Activated T-cell treated with anti-CD3 and anti-CD28 coated beads for 48 hours (primary cell): ENCODE data around the gene DUOX2.
"Not testable (repeated sequence)": the region's sequence is repeated elsewhere in the genome, so short reads cannot be mapped to it uniquely, and the experiment has no call there.

ENCODE experiments used
- DNase-seq: peaks from one replicate; pipeline ENCODE4 v3.0.0-alpha.2; 2020; ENCODE audit warnings: low read depth

Gene DUOX2

DNA sequence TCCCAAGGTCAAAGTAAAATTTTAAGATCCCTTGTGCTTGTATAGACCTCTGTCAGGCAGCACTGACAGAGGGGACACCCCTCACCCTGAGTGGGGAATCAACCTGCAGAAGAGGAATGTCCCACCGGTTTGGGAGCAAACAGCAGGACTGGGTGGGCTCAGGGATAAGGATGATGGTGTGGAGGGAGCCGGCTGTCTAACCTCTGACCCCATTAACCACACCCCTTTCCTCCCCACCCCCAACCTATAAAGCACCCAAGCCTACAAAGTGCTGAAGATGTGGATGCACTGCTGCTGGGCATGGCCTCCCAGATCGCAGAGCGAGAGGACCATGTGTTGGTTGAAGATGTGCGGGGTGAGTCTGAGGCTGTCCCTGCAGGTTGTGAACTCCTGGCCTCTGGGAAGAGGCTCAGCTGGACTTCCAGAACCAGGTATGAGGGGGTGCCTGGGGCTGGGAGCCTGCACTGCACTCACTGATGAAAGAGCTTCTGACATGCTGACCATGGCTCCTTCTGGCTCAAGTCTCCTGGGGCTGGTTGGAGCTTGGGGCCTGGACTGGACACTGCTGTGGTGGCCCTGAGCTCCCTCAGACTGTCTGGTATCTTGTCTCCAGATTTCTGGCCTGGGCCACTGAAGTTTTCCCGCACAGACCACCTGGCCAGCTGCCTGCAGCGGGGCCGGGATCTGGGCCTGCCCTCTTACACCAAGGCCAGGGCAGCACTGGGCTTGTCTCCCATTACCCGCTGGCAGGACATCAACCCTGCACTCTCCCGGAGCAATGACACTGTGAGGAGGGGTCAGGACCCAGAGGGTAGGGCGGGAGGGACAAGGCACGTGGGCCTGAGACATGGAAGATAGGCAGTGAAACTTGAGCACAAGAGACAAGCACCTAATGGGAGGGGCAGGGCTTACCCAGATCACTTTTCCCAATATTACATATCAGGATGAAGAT, 25.1 kb upstream of the DUOX2 start:
- DNase-seq, result no peak

DNA sequence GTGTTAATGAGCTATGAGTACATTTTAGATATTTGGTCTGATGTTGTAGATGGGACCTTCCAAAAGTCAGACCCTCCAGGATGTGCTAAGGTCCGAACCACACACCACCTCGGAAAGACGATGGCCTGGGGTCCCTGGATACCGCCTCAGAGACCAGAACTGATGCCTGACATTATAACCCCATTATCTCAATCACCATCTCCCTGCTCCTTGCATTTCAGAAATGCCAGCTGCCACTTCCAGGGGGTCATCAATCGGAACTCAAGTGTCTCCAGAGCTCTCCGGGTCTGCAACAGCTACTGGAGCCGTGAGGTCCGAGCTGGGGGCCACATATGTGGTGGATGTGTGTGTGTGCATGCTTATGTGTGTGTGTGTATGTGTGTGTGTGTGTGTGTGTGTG, 23.7 kb upstream of the DUOX2 start:
- no peak for DNase-seq

DNA sequence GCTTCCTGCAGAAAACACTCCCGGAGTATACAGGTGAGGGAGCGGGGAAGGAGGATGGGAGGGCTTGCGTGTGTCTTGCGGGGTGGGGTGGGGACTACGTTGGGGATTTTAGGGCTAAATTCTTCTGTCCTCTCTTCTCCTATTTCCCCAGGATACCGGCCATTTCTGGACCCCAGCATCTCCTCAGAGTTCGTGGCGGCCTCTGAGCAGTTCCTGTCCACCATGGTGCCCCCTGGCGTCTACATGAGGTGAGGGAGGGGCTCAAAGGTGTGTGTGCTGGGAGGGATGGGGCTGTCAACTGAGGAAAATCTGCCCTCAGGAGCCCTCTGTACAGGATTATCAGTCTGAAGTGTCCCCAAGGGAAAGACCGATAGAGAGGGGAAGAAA, 22.4 kb upstream of the DUOX2 start:
- no peak for DNase-seq

DNA sequence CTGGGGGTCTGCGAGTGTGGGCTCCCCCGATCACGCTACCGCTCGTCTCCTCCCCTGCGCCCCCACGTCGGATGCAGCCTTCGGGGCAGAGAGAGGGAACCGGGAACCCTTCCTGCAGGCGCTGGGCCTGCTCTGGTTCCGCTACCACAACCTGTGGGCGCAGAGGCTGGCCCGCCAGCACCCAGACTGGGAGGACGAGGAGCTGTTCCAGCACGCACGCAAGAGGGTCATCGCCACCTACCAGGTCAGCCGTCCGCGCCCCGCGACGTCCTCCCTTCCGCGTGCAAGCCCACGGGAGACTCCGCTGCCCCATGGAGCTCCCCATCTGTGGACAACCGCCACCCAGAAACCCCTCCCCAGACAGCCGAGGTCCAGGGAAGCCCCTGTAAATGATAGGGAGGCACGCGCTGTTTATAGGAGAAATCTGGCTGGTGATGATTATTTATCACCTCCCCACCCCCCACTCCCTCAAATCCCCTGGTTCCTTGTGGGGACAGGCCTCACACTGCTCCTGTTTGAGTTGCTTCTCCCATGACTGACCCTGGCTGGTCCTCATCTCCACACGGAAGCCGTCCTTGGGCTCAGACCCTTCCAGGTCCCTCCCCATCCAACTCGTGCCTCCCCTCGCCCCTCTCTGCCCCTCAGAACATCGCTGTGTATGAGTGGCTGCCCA, 21.9 kb upstream of the DUOX2 start:
- not testable (repeated sequence) for DNase-seq

DNA sequence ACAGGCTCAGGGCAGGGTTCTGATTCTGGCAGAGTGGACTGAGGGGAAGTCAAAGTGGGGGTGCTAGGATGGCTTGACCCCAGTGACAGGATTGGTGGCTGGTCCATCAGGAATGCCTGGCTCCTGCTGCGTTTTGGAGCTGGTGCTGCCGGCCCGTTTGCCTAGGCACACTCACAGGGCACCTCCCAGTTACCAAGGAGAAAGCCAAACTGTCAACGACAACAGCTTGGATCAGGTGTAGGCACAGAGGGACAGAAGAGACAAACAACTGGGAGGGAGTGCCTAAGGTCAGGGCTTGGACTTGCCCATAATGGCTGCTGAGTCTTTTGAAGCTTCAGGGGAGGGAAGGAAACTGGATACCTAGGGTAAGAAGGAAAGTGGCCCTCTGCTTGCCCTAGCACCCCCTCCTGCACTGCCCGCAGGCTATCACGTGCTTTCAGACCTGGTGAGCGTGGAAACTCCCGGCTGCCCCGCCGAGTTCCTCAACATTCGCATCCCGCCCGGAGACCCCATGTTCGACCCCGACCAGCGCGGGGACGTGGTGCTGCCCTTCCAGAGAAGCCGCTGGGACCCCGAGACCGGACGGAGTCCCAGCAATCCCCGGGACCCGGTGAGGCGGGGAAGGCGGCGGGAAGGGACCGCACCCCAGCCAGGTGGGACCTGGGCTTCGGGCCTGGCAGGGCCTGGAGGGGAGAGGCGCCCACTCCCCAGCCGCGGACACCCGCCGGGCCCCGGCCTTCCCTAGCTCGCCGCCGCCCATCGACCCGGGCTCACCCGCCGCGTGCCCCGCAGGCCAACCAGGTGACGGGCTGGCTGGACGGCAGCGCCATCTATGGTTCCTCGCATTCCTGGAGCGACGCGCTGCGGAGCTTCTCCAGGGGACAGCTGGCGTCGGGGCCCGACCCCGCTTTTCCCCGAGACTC, 21.0 kb upstream of the DUOX2 start:
- DNase-seq, result no peak

DNA sequence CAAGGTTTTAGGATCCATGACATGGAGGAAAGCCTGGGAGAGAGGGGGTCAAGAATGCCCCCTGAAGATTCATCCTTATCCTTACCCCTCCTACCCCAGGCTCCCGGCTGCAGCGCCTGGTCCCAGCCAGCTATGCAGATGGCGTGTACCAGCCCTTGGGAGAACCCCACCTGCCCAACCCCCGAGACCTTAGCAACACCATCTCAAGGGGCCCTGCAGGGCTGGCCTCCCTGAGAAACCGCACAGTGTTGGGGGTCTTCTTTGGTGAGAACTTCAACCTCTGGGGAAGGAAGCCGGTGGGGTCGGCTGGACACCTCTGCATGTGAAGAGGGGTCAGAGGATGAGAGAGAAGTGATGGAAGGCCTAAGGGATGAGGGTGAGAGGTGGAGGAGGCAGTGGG, 20.1 kb upstream of the DUOX2 start:
- no peak for DNase-seq

DNA sequence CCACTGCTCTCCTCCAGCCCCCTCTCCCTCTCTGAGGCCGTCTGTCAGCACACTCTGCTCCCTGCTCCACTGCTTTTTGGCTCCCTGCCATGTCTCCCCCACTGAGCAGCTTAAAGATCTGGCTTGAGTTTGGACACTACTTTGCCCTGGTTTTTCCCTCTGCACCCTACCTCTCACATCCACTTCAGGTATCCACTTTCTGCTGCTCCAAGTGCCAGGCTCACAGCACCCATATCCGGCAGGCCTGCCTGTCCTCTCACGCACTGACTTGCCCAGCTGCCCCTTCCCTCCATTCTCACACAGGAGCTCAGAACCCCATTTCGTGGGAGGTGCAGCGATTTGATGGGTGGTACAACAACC, 19.6 kb upstream of the DUOX2 start:
- no peak for DNase-seq

DNA sequence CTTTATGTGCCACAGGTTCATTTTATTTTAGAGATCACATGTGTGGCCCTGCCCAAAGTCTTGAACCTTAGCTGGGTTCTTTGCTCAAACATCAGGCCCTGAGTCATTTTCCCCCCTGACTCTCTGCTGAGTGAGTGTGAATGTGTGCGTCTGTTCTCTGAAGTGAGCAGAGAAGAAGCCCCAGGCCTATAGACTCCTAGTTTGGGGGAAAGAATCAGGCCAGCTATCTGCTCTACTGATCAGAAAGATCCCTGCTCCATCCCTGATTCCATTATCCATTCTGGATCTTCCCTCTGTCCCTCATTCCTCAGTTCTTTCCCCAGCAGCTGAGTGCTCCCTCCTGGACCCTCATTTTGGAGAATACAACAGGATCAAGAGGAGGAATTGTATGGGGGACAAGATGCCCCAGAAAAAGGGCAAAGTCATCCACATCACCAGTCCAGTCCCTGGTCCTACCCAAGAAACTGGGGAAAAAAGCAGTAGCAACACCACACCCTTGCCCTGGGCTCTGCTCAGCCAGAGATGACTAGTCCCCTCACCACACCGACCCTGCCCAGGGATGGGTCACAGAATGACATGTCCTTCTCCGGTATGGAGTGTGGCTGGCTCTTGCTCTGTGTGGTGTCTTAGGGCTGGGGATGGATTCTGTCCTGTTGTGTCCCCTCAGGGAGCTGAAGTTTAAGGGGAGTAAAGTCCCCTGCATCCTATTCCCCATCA, 19.0 kb upstream of the DUOX2 start:
- no peak for DNase-seq

DNA sequence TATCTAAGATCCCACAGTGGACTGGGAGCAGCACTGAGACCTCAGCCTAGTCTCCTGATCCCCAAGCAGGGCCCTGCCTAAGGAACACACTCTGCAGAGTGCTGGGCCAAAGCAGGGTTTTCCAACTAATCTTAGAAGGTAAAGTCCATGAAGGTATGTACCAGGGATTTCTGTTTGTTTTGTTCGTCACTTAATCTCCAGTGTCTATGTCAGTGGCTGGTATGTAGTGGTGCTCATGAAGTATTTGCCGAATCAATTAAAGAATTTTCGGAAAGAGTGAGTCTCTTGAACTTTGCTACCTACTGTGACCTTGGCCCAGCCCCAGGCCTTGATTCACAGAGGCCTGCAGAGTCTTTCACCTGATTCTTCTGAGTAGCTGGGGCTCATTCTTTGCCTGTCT, 17.5 kb upstream of the DUOX2 start:
- no peak for DNase-seq

DNA sequence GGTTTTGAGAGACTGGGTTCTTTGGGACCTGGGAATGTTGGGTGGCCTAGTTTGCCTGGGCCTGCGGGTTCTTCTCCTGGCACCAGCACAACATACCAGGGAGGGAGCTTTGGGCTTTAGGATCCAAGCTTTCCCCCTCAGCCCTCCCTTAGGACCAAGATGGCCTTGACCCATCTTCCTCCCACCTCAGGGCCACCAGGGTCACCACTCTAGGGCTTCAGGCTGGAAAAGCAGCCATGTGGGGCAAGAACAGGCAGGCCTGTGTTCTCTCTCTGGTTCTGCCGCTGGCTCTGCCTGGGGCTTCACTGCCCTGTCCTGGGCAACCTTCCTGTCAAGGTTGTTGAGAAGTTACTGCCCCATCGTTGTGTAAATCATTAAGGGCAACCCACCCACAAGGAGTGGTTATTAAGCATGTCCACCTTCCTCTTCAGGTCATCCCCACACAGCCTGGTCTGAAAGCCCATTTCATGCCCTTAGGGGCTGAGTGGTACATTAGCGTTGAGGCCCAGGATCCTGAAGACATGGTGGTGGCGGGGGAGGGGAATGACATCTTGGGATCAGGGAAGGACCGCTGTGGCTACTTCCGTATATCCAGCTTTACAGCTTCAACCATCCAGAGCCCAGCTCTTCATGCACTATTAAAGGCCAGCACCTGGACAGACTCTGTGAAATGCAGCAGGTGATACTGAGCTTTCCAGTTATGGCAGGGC, 16.5 kb upstream of the DUOX2 start:
- DNase-seq, result no peak

DNA sequence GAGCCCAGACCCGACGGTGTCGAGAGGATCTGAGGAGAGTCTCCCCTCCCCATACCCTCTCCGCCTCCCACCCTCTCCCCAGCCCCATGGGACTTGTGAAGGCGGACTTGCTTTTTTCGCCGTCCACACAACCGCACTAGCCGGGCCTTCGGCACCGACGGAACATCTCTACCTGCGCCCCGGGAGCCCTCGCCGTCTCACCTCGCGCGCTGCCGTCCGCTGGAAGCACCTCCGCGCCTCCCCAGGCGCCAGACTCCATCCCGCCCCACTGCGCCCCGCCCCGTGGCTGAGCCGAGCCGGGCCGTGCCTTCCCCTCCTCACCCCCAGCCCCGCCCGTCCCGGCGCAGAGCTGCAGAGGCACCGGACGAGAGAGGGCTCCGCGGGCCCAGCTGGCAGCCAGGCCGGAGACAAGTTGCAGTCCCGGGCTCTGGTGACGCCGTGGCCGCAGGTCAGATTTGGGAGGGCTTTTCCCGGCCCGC, 15.7 kb upstream of the DUOX2 start, which contains the start of the genes DUOX1 and DUOXA1:
Gene DUOX1, plus strand, starts transcription at position 344 of the 479 bp plus-strand sequence. CDS start 1,973 bp downstream, outside the sequence.
Gene DUOXA1, minus strand, starts transcription at position 229 of the 479 bp plus-strand sequence. CDS start 6,865 bp downstream, outside the sequence.
- no peak for DNase-seq

DNA sequence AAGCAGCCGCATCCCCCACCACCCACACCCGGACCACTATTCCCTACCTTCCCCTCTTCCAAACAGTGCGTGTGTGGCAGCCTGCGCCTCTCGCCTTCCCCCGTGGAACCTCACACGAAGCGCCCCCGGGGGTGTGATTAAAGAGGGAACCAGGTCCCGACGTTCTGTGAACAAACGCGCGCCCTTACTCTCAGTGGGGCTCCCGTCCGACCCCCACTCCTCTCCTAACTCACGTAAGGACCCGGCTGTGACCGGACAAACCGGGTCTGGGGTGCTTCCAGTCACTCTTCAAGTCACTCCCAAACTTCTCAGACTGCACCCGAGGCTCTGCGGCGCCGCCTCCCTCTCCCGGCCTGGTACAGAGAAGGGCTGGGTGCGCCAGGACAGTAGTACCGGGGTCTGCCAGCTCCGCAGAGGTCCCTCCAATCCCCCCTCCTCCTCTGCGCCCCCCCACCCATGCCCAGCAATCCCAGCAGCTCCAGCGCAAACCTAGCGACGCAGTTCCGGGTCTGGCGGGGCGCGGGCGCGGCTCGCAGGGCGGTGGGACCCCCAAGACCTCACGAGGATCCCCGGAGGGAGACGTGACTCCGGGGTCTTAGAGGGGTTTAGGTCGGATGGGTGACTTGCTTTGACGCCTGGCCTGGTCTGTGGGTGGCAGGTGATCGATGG, 15.1 kb upstream of the DUOX2 start:
- no peak for DNase-seq

DNA sequence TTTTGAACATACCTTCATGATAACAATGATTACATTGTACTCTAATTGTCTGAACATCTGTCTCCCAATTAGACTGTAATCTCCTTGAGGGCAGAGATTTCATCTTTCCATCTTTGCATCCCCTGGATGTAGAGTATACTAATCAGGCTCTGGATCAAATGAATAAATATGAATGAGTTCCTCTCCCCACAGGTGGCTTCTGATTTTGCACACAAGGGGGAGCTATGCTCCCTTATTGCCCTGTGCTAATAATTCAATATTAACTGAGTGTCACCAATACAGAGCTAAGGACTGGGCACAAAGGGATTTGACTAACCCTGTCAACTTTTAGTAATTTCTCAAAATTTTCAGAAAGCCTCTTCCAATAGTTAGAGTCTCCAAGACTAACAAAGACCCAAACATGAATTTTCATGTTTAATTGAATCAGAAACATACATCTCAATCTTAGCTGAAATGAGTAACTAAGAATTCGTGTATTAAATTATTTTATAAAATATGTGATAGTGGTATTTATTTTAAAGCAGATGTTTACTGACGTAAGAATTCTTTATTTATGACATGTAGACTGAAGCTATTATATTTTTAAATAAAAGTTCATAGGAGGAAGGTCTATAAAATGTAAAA, 12.7 kb upstream of the DUOX2 start:
- DNase-seq, result no peak

DNA sequence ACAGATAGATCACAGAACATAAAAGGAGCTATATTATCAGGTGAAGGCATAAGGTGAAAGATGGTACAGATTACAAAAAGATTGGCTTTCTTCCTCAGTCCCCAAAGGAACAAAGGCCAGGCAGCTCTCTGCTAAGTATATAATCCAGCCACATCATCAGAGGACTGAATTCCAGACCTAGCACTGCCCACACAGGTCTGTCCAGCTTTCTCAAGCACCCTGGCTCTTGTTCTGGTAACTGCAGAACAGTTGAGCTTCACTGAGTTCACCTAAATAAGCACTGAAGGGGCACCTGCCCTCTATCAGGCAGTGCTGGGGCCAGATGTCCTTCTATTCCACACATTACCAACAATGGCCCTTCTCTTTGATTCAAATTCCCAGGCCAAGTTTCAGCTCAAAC, 9.4 kb upstream of the DUOX2 start:
- no peak for DNase-seq

DNA sequence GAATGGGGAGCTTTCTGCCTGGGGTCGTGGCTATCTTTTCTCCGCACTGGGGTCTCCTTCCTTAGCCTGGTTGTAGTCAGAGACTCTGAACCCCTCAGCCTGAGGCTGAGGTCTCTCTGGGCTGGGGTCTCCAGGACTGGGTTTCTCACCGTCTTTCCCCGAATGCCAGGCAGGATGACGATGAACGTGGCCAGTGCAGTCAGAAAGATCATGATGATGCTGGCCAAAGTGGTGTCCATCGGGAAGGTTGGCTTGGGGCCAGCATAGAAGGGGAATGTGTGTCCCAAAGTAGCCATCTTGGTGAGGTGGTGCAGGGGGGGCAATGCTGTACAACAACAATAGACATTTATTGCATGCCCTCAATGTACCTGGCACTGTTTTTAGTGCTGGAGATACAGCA, 8.7 kb upstream of the DUOX2 start:
- DNase-seq, result no peak

DNA sequence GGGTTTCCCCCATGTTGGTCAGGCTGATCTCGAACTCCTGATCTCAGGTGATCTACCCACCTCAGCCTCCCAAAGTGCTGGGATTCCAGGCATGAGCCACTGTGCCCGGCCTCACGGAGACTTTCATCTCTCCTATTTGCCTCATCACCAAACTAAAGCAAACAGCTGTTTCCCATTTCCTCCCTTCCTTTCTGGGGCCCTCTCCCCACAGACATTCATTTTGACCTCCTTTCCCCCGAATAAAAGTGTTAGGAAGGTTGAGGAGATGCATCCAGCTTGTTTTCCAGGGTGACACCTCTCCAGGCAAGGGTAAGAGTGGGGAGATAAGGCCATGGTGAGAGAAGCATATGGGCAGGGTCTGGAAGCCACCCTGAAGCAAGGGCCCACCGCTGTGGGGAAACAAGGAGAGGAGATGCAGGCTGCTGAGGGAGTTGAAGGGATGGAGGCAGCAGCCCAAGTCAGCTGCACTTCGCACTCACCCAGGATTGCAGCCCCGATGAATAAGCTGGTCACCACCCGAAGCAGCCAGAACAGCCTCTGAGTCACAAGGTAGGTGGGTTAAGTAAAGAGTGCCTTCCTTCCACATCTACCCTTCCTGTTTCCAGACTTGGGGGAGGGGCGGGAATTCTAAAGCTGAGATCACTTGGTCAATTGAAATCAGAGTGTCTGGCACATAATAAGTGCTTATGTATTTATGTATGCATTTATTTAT, 7.9 kb upstream of the DUOX2 start:
- no peak for DNase-seq

DNA sequence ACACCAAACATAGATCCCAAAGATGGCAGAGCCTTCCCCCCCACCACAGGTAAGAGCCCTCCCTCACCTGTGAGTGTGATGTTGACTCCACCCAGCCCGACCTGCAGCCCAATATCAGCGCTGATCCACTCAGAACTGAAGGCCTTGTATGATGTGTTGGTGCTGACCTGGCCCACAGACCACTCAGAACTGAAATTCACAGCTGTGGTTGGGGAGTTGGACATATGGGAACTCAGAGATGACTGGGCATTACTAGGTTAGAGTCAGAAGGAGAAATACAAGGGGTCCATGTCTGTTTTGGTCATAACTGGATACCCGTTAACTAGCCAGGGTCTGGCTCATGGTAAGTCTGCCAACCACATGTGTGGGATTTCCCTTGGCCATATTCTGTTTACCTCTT, 7.0 kb upstream of the DUOX2 start:
- no peak for DNase-seq

DNA sequence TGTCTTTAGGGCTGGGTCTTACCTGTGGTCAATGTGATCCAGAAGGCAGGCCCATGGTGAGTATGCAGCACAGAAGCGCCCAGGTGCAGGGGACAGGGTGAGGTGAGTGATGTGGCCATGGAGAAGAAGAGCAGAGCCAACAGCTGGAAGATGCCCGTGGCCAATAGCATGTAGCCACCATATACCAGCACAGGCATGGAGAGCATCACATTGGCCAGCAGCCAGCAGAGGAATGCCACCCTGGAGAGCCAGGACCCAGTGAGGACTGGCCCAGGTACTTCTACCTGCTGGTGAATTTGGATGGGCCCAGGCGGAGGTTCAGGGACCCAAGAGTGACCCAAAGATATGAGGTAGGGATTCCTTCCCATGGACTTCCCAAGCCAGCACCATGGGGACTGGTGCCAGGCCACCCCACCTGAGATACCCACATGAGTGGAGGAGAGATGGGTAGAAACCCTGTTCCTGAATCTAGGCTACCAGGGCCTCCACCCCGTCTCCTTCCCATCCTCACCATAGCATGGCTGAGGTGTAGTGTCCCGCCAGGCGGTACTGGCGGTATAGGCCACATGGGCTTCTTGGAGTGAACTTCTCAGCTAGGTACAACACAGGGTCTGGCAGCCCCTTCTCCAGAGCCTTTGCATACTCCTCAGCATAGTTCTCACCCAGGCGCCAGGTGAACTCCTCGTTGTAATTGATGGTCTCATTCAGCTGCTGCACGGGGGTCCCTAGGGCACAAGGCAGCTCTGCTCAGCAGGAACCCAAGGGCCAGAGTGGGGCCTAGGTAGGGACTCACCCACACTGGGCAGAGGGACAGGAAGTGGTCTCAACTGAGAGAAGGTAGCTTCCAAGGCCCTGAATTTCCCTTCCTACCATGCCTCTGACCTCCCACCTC, 6.4 kb upstream of the DUOX2 start:
- DNase-seq, result no peak
